ENCODE results near the gene MPRIP. TPM values are rescaled to one million over a fixed set of nuclear protein-coding genes. Genes with fewer than 3 reads are reported as not detected.

MPRIP gene
- total RNA-seq, 1 donor, result 86.5 TPM

GRCh38 chr17:17221329-17221728 is 179.1 kb downstream of the MPRIP start:
- no peak for DNase-seq (ENCODE audit: low read depth)
- no peak overlapping the region for H3K4me3 ChIP-seq (ENCODE audit: low read depth, low read length)
- TF ChIP-seq CTCF (IDR thresholded peaks at IDR 0.05; ENCODE audit: insufficient read depth, low read length), result no peak

- no peak for DNase-seq (ENCODE audit: low read depth)
- TF ChIP-seq CTCF (IDR thresholded peaks at IDR 0.05; ENCODE audit: insufficient read depth, low read length), result no peak
- H3K4me3 ChIP-seq (ENCODE audit: low read depth, low read length), result no peak overlapping the region
These were observed 181.5 kb downstream of the MPRIP start for GRCh38 chr17:17223736-17224135.

GRCh38 chr17:17224137-17224536 is 181.9 kb downstream of the MPRIP start:
- no peak for TF ChIP-seq CTCF (IDR thresholded peaks at IDR 0.05; ENCODE audit: insufficient read depth, low read length)
- no peak for DNase-seq (ENCODE audit: low read depth)

GRCh38 chr17:17225901-17226300 is 183.6 kb downstream of the MPRIP start:
- TF ChIP-seq CTCF (IDR thresholded peaks at IDR 0.05; ENCODE audit: insufficient read depth, low read length), result no peak
- no peak overlapping the region for H3K4me3 ChIP-seq (ENCODE audit: low read depth, low read length)
- no peak for DNase-seq (ENCODE audit: low read depth)

More at GRCh38 chr17:17224137-17224536, 181.9 kb downstream of the MPRIP start:
- H3K4me3 ChIP-seq (ENCODE audit: low read depth, low read length), result no peak overlapping the region

GRCh38 chr17:17226451-17227265 is 184.4 kb downstream of the MPRIP start:
- no peak overlapping the region for H3K4me3 ChIP-seq (ENCODE audit: low read depth, low read length)
- TF ChIP-seq CTCF (IDR thresholded peaks at IDR 0.05; ENCODE audit: insufficient read depth, low read length), result no peak
- DNase-seq (ENCODE audit: low read depth), result no peak

- H3K4me3 ChIP-seq (ENCODE audit: low read depth, low read length), result no peak overlapping the region
- TF ChIP-seq CTCF (IDR thresholded peaks at IDR 0.05; ENCODE audit: insufficient read depth, low read length), result no peak
- no peak for DNase-seq (ENCODE audit: low read depth)
These were observed 185.6 kb downstream of the MPRIP start for GRCh38 chr17:17227608-17228520.
